CD8-positive, alpha-beta memory T cell (primary cell): Measurements from ENCODE around the gene CNGB1. TPM values are rescaled to one million over a fixed set of nuclear protein-coding genes. Genes with fewer than 3 reads are reported as not detected.
"Not testable (repeated sequence)": the region's sequence is repeated elsewhere in the genome, so short reads cannot be mapped to it uniquely, and the experiment has no call there.

Experiments used
- CTCF ChIA-PET: fragments of 350-600 bp; sonication (Branson Sonifier 250); formaldehyde crosslinking; loops from one replicate; lab custom pipeline; 2021; ENCODE audit warnings: antibody characterized with exemption; lab: Charles Lee
- POLR2A ChIA-PET: fragments of 350-600 bp; sonication (Branson Sonifier 250); formaldehyde crosslinking; loops from one replicate; lab custom pipeline; 2021; ENCODE audit warnings: antibody characterized with exemption; lab: Charles Lee
- DNase-seq, 5 donors: peaks; one replicate each; pipeline versions ENCODE4 v3.0.0 to v3.0.0-alpha.2; 2020 to 2022; ENCODE audit warnings: mixed read lengths in 1 of 5
- H3K27ac ChIP-seq: one replicate; pipeline ENCODE4 v1.7.0; 2013; ENCODE audit warnings: low read depth, mild to moderate bottlenecking, low read length, moderate library complexity
- H3K27me3 ChIP-seq: 2 replicates; pipeline ENCODE4 v1.7.0; 2013; ENCODE audit warnings: low read length, mild to moderate bottlenecking; ENCODE audit not compliant: insufficient read depth, poor library complexity, severe bottlenecking
- H3K36me3 ChIP-seq: 2 replicates; pipeline ENCODE4 v1.7.0; 2013; ENCODE audit warnings: mild to moderate bottlenecking, low read length, moderate library complexity; ENCODE audit not compliant: insufficient read depth
- H3K4me1 ChIP-seq: 2 replicates; pipeline ENCODE4 v1.7.0; 2013; ENCODE audit warnings: mild to moderate bottlenecking, low read length, moderate library complexity; ENCODE audit not compliant: insufficient read depth
- H3K4me3 ChIP-seq: 2 replicates; pipeline ENCODE4 v1.7.0; 2013; ENCODE audit warnings: mild to moderate bottlenecking, low read length
- H3K9me3 ChIP-seq: 2 replicates; pipeline ENCODE4 v1.7.0; 2013; ENCODE audit warnings: mild to moderate bottlenecking, low read length
- H3K27ac Mint-ChIP-seq, 8 donors: one replicate each; pipeline ENCODE4 v1.8.0; 2020 to 2021; ENCODE audit warnings: mixed read lengths in 8 of 8, mild to moderate bottlenecking in 6 of 8, inconsistent platforms in 3 of 8, moderate library complexity in 3 of 8
- H3K27me3 Mint-ChIP-seq, 2 donors: one replicate each; pipeline ENCODE4 v1.8.0; 2020 to 2021; ENCODE audit warnings: mixed read lengths in 2 of 2, mild to moderate bottlenecking in 1 of 2, moderate library complexity in 1 of 2
- H3K36me3 Mint-ChIP-seq, 3 donors: one replicate each; pipeline ENCODE4 v1.8.0; 2020 to 2021; ENCODE audit warnings: mixed read lengths in 3 of 3, inconsistent platforms in 1 of 3, mild to moderate bottlenecking in 1 of 3
- H3K4me1 Mint-ChIP-seq, 3 donors: one replicate each; pipeline ENCODE4 v1.8.0; 2020 to 2021; ENCODE audit warnings: mixed read lengths in 3 of 3, inconsistent platforms in 1 of 3, mild to moderate bottlenecking in 1 of 3
- H3K4me3 Mint-ChIP-seq, 7 donors: one replicate each; pipeline ENCODE4 v1.8.0; 2020 to 2021; ENCODE audit warnings: mixed read lengths in 7 of 7, mild to moderate bottlenecking in 6 of 7, moderate library complexity in 4 of 7, inconsistent platforms in 2 of 7
- H3K9me3 Mint-ChIP-seq, 5 donors: one replicate each; pipeline ENCODE4 v1.8.0; 2020 to 2022; ENCODE audit warnings: mixed read lengths in 5 of 5, mild to moderate bottlenecking in 3 of 5, moderate library complexity in 2 of 5, inconsistent platforms in 1 of 5
- polyA plus RNA-seq: library from polyadenylated mRNA; unstranded; fragments of 300-500 nt; fragmentation: Illumina TruSeq; gene quantifications from one replicate; pipeline ENCODE4 v1.2.3, GENCODE V29; 2021
- total RNA-seq, 2 experiments: library from RNA; stranded (reverse); gene quantifications; one replicate each; pipeline ENCODE4 v1.2.3, GENCODE V29; 2021

CNGB1 gene
- total and polyA plus RNA-seq, 3 experiments from 2014 or later, result not detected

DNA sequence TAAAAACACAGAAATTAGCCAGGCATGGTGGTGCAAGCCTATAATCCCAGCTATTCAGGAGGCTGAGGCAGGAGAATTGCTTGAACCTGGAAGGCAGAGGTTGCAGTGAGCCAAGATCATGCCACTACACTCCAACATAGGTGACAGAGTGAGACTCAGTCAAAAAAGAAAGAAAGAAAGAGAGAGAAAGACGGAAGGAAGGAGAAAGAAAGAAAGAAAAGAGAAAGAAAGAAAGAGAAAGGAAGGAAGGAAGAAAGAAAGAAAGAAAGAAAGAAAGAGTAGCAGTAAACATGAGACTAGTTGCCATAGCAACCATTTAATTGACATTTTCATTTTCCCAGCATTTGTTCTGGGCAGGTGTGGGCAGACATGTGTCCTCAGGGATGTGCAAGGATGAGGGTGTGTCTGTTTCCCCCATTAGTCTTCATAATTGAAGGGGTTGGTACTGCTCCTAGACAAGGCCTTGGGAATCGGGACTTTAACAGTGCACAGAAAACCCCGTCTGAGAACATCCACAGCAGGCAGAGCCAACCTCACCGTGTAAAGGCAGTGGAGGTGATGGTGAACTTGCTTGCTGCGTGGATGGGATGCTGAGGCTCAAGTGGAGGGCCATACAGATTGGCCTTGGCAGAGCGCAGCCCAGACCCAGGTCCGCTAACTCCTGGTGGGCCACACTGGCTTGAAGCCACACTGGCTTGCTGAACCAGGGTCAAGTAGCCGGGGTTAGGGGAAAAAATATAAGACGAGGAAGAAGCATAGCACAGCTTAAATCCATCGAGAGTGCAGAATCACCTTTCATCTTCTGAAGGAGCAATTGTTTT lies 133.4 kb downstream of the CNGB1 start:
- H3K4me1 ChIP-seq, result no peaks in the 10 kb centered on the region
- no peak overlapping the region for H3K4me3 ChIP-seq
- no peak overlapping the region for H3K27ac Mint-ChIP-seq
- H3K27me3 ChIP-seq, result no peaks in the 10 kb centered on the region
- no peak overlapping the region for H3K27ac ChIP-seq
- ChIA-PET CTCF (no interaction called here), POLR2A (no interaction called here)
- peaks cover 3 to 12% of the 10 kb centered on the region in 2 donors for H3K27me3 Mint-ChIP-seq
- H3K36me3 ChIP-seq, result no peaks in the 10 kb centered on the region
- no peak for DNase-seq
- no peaks in the 10 kb centered on the region for H3K9me3 ChIP-seq
- no peaks in the 10 kb centered on the region for H3K9me3 Mint-ChIP-seq
- no peak overlapping the region for H3K4me3 Mint-ChIP-seq
- no peaks in the 10 kb centered on the region for H3K4me1 Mint-ChIP-seq
- H3K36me3 Mint-ChIP-seq, result no peaks in the 10 kb centered on the region

DNA sequence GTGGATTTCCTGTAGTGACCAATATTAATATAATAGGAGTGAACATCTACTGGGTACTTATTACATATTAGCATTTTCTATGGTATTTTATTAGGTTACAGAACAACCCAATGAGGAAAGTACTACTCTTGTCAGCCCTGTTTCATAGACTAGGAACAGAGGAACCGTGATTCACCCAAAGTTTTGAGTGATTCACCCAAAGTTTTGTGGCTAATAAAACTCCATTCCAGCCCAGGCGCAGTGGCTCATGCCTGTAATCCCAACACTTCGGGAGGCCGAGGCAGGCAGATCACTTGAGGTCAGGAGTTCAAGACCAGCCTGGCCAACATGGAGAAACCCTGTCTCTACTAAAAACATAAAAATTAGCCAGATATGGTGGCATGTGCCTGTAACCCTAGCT lies 135.5 kb downstream of the CNGB1 start:
- H3K4me3 Mint-ChIP-seq, H3K4me1 Mint-ChIP-seq, DNase-seq, H3K9me3 ChIP-seq, POLR2A ChIA-PET, H3K27ac ChIP-seq, H3K4me1 ChIP-seq, H3K27me3 ChIP-seq, H3K4me3 ChIP-seq, H3K9me3 Mint-ChIP-seq, H3K36me3 Mint-ChIP-seq, H3K36me3 ChIP-seq, CTCF ChIA-PET, H3K27ac Mint-ChIP-seq: not testable (repeated sequence)
- H3K27me3 Mint-ChIP-seq, result peaks cover 7 to 12% of the 10 kb centered on the region in 2 donors

DNA sequence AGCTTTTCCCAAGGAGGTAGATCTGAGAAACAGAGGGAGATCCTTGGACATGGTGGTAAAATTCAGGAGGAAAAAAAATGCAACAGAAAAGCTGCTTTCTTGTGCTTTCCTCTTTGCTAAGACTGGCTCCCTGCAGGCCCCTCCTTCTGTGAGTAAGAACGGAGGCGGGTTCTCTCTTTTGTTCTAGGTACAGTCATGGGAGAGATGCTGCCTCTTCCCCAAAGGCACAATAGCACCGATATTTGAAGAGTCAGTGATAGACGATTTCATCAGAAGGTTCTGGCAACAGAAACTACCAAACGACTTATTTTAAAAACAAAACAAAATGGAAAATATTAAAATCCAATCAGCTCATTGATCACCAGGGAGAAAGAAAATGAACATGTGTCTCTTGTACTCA lies 136.0 kb downstream of the CNGB1 start:
- H3K9me3 Mint-ChIP-seq, result no peaks in the 10 kb centered on the region

More for the DNA sequence above, 136.0 kb downstream of the CNGB1 start:
- Mint-ChIP-seq H3K36me3 (no peaks in the 10 kb centered on the region), H3K27ac (no peak overlapping the region), H3K4me1 (no peaks in the 10 kb centered on the region), H3K4me3 (no peak overlapping the region), H3K27me3 (peaks cover 7 to 12% of the 10 kb centered on the region in 2 donors)
- H3K4me3 ChIP-seq, result no peak overlapping the region
- H3K27me3 ChIP-seq, result no peaks in the 10 kb centered on the region
- POLR2A ChIA-PET, result no interaction called here
- H3K36me3 ChIP-seq, result no peaks in the 10 kb centered on the region
- H3K27ac ChIP-seq, result no peak overlapping the region
- CTCF ChIA-PET, result no interaction called here
- no peaks in the 10 kb centered on the region for H3K4me1 ChIP-seq
- no peaks in the 10 kb centered on the region for H3K9me3 ChIP-seq
- DNase-seq, result no peak

Other genes starting within 250 kb of the CNGB1 start
- gene KATNB1, start 235.4 kb downstream of the CNGB1 start, total RNA-seq, result 10 to 100 TPM; 50.2 to 53.0 TPM
- 29.7 TPM for gene KATNB1, start 235.4 kb downstream of the CNGB1 start, polyA plus RNA-seq
- 1 to 10 TPM; 2.9 to 3.2 TPM for gene KIFC3, start 168.6 kb downstream of the CNGB1 start, total RNA-seq
- 0.82 TPM for gene KIFC3, start 168.6 kb downstream of the CNGB1 start, polyA plus RNA-seq
- 10 to 100 TPM; 11.9 to 12.8 TPM for gene ZNF319, start 29.5 kb upstream of the CNGB1 start, total RNA-seq
- 18.5 TPM for gene ZNF319, start 29.5 kb upstream of the CNGB1 start, polyA plus RNA-seq
- gene USB1, start 30.3 kb upstream of the CNGB1 start, total RNA-seq, result 10 to 100 TPM; 66.6 to 68.5 TPM
- 68.1 TPM for gene USB1, start 30.3 kb upstream of the CNGB1 start, polyA plus RNA-seq
- gene MMP15, start 54.6 kb upstream of the CNGB1 start, total RNA-seq, result 1 to 10 TPM in 1 of 2 experiments, under 1 TPM in 1; 0.97 to 1.1 TPM
- gene MMP15, start 54.6 kb upstream of the CNGB1 start, polyA plus RNA-seq, result 0.16 TPM
- gene CFAP20, start 158.3 kb upstream of the CNGB1 start, total RNA-seq, result 10 to 100 TPM; 56.7 to 57.2 TPM
- 36.5 TPM for gene CFAP20, start 158.3 kb upstream of the CNGB1 start, polyA plus RNA-seq
- gene CSNK2A2, start 227.0 kb upstream of the CNGB1 start, total RNA-seq, result 10 to 100 TPM; 99.1 to 99.9 TPM
- 11.1 TPM for gene CSNK2A2, start 227.0 kb upstream of the CNGB1 start, polyA plus RNA-seq